NCI-H2171 treated with DMSO at 0.1 percent for 48 hours (cell line): ENCODE results near the gene SLC6A11.
A peak's percentile ranks its signal among the peaks of the same experiment; 100 is the strongest.

Experiments
- DNase-seq: peaks from one replicate; lab custom pipeline; 2025; lab: John Stamatoyannopoulos, UW

The SLC6A11 gene

GRCh38 chr3:10888518-10889090 is 72.6 kb downstream of the SLC6A11 start:
- no peak for DNase-seq

GRCh38 chr3:10889206-10889960 is 73.4 kb downstream of the SLC6A11 start:
- no peak for DNase-seq

GRCh38 chr3:10890665-10891064 is 74.6 kb downstream of the SLC6A11 start:
- DNase-seq: no peak

- DNase-seq: no peak
These were observed 76.6 kb downstream of the SLC6A11 start for GRCh38 chr3:10892622-10893021.

GRCh38 chr3:10901296-10901945 is 85.4 kb downstream of the SLC6A11 start:
- no peak for DNase-seq

- no peak for DNase-seq
These were observed 91.2 kb downstream of the SLC6A11 start for GRCh38 chr3:10907262-10907661.

GRCh38 chr3:10910367-10910766 is 94.3 kb downstream of the SLC6A11 start:
- no peak for DNase-seq

GRCh38 chr3:10911350-10912002 is 95.4 kb downstream of the SLC6A11 start:
- no peak for DNase-seq

- no peak for DNase-seq
These were observed 96.8 kb downstream of the SLC6A11 start for GRCh38 chr3:10912786-10913185.

- no peak for DNase-seq
These were observed 99.3 kb downstream of the SLC6A11 start for GRCh38 chr3:10915376-10915775.

- no peak for DNase-seq
These were observed 101.1 kb downstream of the SLC6A11 start for GRCh38 chr3:10917176-10917575.

GRCh38 chr3:10918011-10918410 is 102.0 kb downstream of the SLC6A11 start:
- no peak for DNase-seq

- no peak for DNase-seq
These were observed 103.6 kb downstream of the SLC6A11 start for GRCh38 chr3:10919636-10920035.

- DNase-seq: no peak
These were observed 109.6 kb downstream of the SLC6A11 start for GRCh38 chr3:10925436-10926255.

- no peak for DNase-seq
These were observed 110.3 kb downstream of the SLC6A11 start for GRCh38 chr3:10926256-10926810.

- DNase-seq: no peak
These were observed 110.9 kb downstream of the SLC6A11 start for GRCh38 chr3:10926811-10927521.

GRCh38 chr3:10927551-10927950 is 111.5 kb downstream of the SLC6A11 start:
- DNase-seq: no peak

- peak; percentile 3 for DNase-seq
These were observed 112.5 kb downstream of the SLC6A11 start for GRCh38 chr3:10928407-10928960.

- DNase-seq: no peak
These were observed 113.0 kb downstream of the SLC6A11 start for GRCh38 chr3:10928961-10929471.

- DNase-seq: no peak
These were observed 114.1 kb downstream of the SLC6A11 start for GRCh38 chr3:10929978-10930665.
